ENCODE data around the gene IL13RA2. TPM values are rescaled to one million over a fixed set of nuclear protein-coding genes. Genes with fewer than 3 reads are reported as not detected.

IL13RA2 gene
- total and polyA plus RNA-seq, 7 donors = 0.03 to 0.09 TPM; not detected in 5

- TF ChIP-seq, protein P1, sequence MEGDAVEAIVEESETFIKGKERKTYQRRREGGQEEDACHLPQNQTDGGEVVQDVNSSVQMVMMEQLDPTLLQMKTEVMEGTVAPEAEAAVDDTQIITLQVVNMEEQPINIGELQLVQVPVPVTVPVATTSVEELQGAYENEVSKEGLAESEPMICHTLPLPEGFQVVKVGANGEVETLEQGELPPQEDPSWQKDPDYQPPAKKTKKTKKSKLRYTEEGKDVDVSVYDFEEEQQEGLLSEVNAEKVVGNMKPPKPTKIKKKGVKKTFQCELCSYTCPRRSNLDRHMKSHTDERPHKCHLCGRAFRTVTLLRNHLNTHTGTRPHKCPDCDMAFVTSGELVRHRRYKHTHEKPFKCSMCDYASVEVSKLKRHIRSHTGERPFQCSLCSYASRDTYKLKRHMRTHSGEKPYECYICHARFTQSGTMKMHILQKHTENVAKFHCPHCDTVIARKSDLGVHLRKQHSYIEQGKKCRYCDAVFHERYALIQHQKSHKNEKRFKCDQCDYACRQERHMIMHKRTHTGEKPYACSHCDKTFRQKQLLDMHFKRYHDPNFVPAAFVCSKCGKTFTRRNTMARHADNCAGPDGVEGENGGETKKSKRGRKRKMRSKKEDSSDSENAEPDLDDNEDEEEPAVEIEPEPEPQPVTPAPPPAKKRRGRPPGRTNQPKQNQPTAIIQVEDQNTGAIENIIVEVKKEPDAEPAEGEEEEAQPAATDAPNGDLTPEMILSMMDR (IDR thresholded peaks at IDR 0.05) = no peak
- H3K9me3 ChIP-seq = no peaks in the 10 kb centered on the region
- 69 to 91% (median 87%) methylated on average over 3 of the region's 3 CpGs for WGBS, 3 donors
Observed at GRCh38 chrX:115054876-115055275, 37.5 kb upstream of the IL13RA2 start.

GRCh38 chrX:115053223-115053622 is 35.8 kb upstream of the IL13RA2 start:
- Histone ChIP-seq H3K27me3 (ENCODE audit: insufficient read depth in 3 of 3, low read length in 2 of 3) (peaks cover 0 to 7% (median 0%) of the 10 kb centered on the region in 3 donors), H3K4me3 (no peak overlapping the region), H3K36me3 (ENCODE audit: insufficient read depth in 1 of 2, low read depth in 1 of 2) (no peaks in the 10 kb centered on the region), H3K9me3 (no peaks in the 10 kb centered on the region), H3K27ac (no peak overlapping the region), H3K4me1 (no peaks in the 10 kb centered on the region)
- DNase-seq (no peak), ATAC-seq (no peak)
- intact Hi-C loops (cut with DNase I) = no loop called here
- TF ChIP-seq, protein P1 (IDR thresholded peaks at IDR 0.05) = no peak
- WGBS, 3 donors = 25 to 52% (median 33%) methylated on average over 1 of the region's 1 CpG

More at GRCh38 chrX:115054876-115055275, 37.5 kb upstream of the IL13RA2 start:
- ATAC-seq = no peak
- Histone ChIP-seq H3K27me3 (ENCODE audit: insufficient read depth in 3 of 3, low read length in 2 of 3) (peaks cover 0 to 11% (median 0%) of the 10 kb centered on the region in 3 donors), H3K4me1 (no peaks in the 10 kb centered on the region), H3K27ac (no peak overlapping the region), H3K4me3 (no peak overlapping the region), H3K36me3 (ENCODE audit: insufficient read depth in 1 of 2, low read depth in 1 of 2) (no peaks in the 10 kb centered on the region)
- intact Hi-C loops (cut with DNase I) = no loop called here
- DNase-seq = no peak

- intact Hi-C loops (cut with DNase I) = no loop called here
- DNase-seq = no peak
- ATAC-seq = no peak
- TF ChIP-seq, protein P1 (IDR thresholded peaks at IDR 0.05) = no peak
- H3K27me3 ChIP-seq (ENCODE audit: insufficient read depth in 3 of 3, low read length in 2 of 3) = peaks cover 0 to 7% (median 0%) of the 10 kb centered on the region in 3 donors
- H3K27ac ChIP-seq = no peak overlapping the region
- no peaks in the 10 kb centered on the region for H3K9me3 ChIP-seq
- no peak overlapping the region for H3K4me3 ChIP-seq
- H3K4me1 ChIP-seq = no peaks in the 10 kb centered on the region
- no peaks in the 10 kb centered on the region for H3K36me3 ChIP-seq (ENCODE audit: insufficient read depth in 1 of 2, low read depth in 1 of 2)
Observed at GRCh38 chrX:115047715-115048114, 30.3 kb upstream of the IL13RA2 start.

GRCh38 chrX:115047181-115047580 is 29.8 kb upstream of the IL13RA2 start:
- intact Hi-C loops (cut with DNase I) = no loop called here
- no peaks in the 10 kb centered on the region for H3K36me3 ChIP-seq (ENCODE audit: insufficient read depth in 1 of 2, low read depth in 1 of 2)
- no peak for DNase-seq
- no peak overlapping the region for H3K4me3 ChIP-seq
- no peaks in the 10 kb centered on the region for H3K4me1 ChIP-seq
- H3K9me3 ChIP-seq = no peaks in the 10 kb centered on the region
- peaks cover 0 to 7% (median 0%) of the 10 kb centered on the region in 3 donors for H3K27me3 ChIP-seq (ENCODE audit: insufficient read depth in 3 of 3, low read length in 2 of 3)
- ATAC-seq = no peak
- TF ChIP-seq, protein P1 (IDR thresholded peaks at IDR 0.05) = no peak
- no peak overlapping the region for H3K27ac ChIP-seq

GRCh38 chrX:115040417-115040816 is 23.0 kb upstream of the IL13RA2 start:
- 74 to 100% (median 89%) methylated on average over 4 of the region's 4 CpGs for WGBS, 3 donors
- Histone ChIP-seq H3K9me3 (no peaks in the 10 kb centered on the region), H3K36me3 (ENCODE audit: insufficient read depth in 1 of 2, low read depth in 1 of 2) (no peaks in the 10 kb centered on the region), H3K27me3 (ENCODE audit: insufficient read depth in 3 of 3, low read length in 2 of 3) (peaks cover 0 to 16% (median 0%) of the 10 kb centered on the region in 3 donors), H3K4me1 (no peaks in the 10 kb centered on the region), H3K4me3 (no peak overlapping the region), H3K27ac (no peak overlapping the region)
- DNase-seq (no peak), ATAC-seq (no peak)
- intact Hi-C loops (cut with DNase I) = no loop called here
- TF ChIP-seq, protein P1 (IDR thresholded peaks at IDR 0.05) = no peak
